ENCODE measurements around the gene STX1B.
"Not testable (repeated sequence)": the region's sequence is repeated elsewhere in the genome, so short reads cannot be mapped to it uniquely, and the experiment has no call there.

Gene STX1B

GRCh38 chr16:31010585-31011325 lies at the start of gene STX1B:
STX1B (minus strand) TSS chr16:31010638; CDS start chr16:31010396, 242 bp downstream.
- DNase-seq: peak; percentile 53

- no peak for DNase-seq
Measured at GRCh38 chr16:31055613-31056012, 45.2 kb upstream of the STX1B start.

GRCh38 chr16:31052114-31052513 lies 41.7 kb upstream of the STX1B start:
- no peak for DNase-seq

- DNase-seq: no peak
Measured at GRCh38 chr16:31050280-31051030, 40.0 kb upstream of the STX1B start.

- DNase-seq: no peak
Measured at GRCh38 chr16:31043898-31044481, 33.6 kb upstream of the STX1B start.

- no peak for DNase-seq
Measured at GRCh38 chr16:31043352-31043751, 32.9 kb upstream of the STX1B start.

GRCh38 chr16:31042866-31043265 lies 32.4 kb upstream of the STX1B start:
- no peak for DNase-seq

GRCh38 chr16:31038993-31039392 lies 28.6 kb upstream of the STX1B start:
- no peak for DNase-seq

- DNase-seq: no peak
Measured at GRCh38 chr16:31036691-31037090, 26.3 kb upstream of the STX1B start.

GRCh38 chr16:31033709-31034492 lies 23.5 kb upstream of the STX1B start:
- DNase-seq: peak; percentile 86

GRCh38 chr16:31032736-31033708 lies 22.6 kb upstream of the STX1B start, which contains the start of gene STX4:
STX4 (plus strand) TSS chr16:31033558; CDS start chr16:31033806, 248 bp downstream.
- DNase-seq: peak; percentile 95

GRCh38 chr16:31031276-31031675 lies 20.8 kb upstream of the STX1B start:
- no peak for DNase-seq

- DNase-seq: no peak
Measured at GRCh38 chr16:31029272-31029671, 18.8 kb upstream of the STX1B start.

GRCh38 chr16:31025339-31025738 lies 14.9 kb upstream of the STX1B start:
- DNase-seq: no peak

GRCh38 chr16:31023627-31024226 lies 13.3 kb upstream of the STX1B start:
- DNase-seq: no peak

- no peak for DNase-seq
Measured at GRCh38 chr16:31023252-31023602, 12.8 kb upstream of the STX1B start.

- DNase-seq: no peak
Measured at GRCh38 chr16:31022544-31023251, 12.3 kb upstream of the STX1B start.

- DNase-seq: no peak
Measured at GRCh38 chr16:31020536-31020935, 10.1 kb upstream of the STX1B start.

GRCh38 chr16:31017756-31018155 lies 7.3 kb upstream of the STX1B start:
- DNase-seq: not testable (repeated sequence)

- DNase-seq: no peak
Measured at GRCh38 chr16:31016018-31016417, 5.6 kb upstream of the STX1B start.

- not testable (repeated sequence) for DNase-seq
Measured at GRCh38 chr16:31013292-31013691, 2.9 kb upstream of the STX1B start.
